H9 (cell line): ENCODE data around the gene MYO15A. TPM values are rescaled to one million over a fixed set of nuclear protein-coding genes. Genes with fewer than 3 reads are reported as not detected.

ENCODE experiments used
- DNase-seq: peaks from one replicate; pipeline ENCODE4 v3.0.0-alpha.2; 2017
- H2AFZ ChIP-seq: one replicate; pipeline ENCODE4 v1.6.1; 2013; ENCODE audit warnings: mild to moderate bottlenecking, low read length, control low read depth, moderate library complexity
- H2AK5ac ChIP-seq: 2 replicates; pipeline ENCODE4 v1.6.1; 2013; ENCODE audit warnings: low read length, control low read depth, mixed read lengths; ENCODE audit not compliant: insufficient read length
- H2BK120ac ChIP-seq: one replicate; pipeline ENCODE4 v1.6.1; 2013; ENCODE audit warnings: low read depth, mild to moderate bottlenecking, low read length, control low read depth, inconsistent platforms; ENCODE audit not compliant: poor library complexity, severe bottlenecking
- H2BK12ac ChIP-seq: 2 replicates; pipeline ENCODE4 v1.6.1; 2013; ENCODE audit warnings: low read length, control low read depth, mixed read lengths, low read depth; ENCODE audit not compliant: insufficient read length
- H2BK15ac ChIP-seq: 2 replicates; pipeline ENCODE4 v1.6.1; 2013; ENCODE audit warnings: low read depth, low read length, control low read depth
- H2BK20ac ChIP-seq: one replicate; pipeline ENCODE4 v1.6.1; 2013; ENCODE audit warnings: low read depth, mild to moderate bottlenecking, low read length, control low read depth, inconsistent platforms; ENCODE audit not compliant: poor library complexity, severe bottlenecking
- H2BK5ac ChIP-seq: 2 replicates; pipeline ENCODE4 v1.6.1; 2013; ENCODE audit warnings: low read length, control low read depth, mixed read lengths; ENCODE audit not compliant: insufficient read length
- H3K14ac ChIP-seq: 2 replicates; pipeline ENCODE4 v1.6.1; 2013; ENCODE audit warnings: low read length, control low read depth; ENCODE audit not compliant: insufficient read depth
- H3K18ac ChIP-seq: 2 replicates; pipeline ENCODE4 v1.6.1; 2013; ENCODE audit warnings: low read depth, mild to moderate bottlenecking, mixed read lengths, low read length, control low read depth; ENCODE audit not compliant: insufficient read length
- H3K23ac ChIP-seq: 2 replicates; pipeline ENCODE4 v1.6.1; 2013; ENCODE audit warnings: low read length, control low read depth, mixed read lengths, low read depth; ENCODE audit not compliant: insufficient read length
- H3K23me2 ChIP-seq: 2 replicates; pipeline ENCODE4 v1.6.1; 2013; ENCODE audit warnings: low read depth, mild to moderate bottlenecking, mixed read lengths, low read length, control low read depth; ENCODE audit not compliant: insufficient read length, poor library complexity, severe bottlenecking
- H3K27ac ChIP-seq: 2 replicates; pipeline ENCODE4 v1.5.1; 2013; ENCODE audit warnings: low read length, control low read depth, mixed read lengths, low read depth; ENCODE audit not compliant: insufficient read length
- H3K27me3 ChIP-seq: 2 replicates; pipeline ENCODE4 v1.6.1; 2013; ENCODE audit warnings: low read length, control low read depth, inconsistent platforms; ENCODE audit not compliant: insufficient read depth
- H3K4ac ChIP-seq: 2 replicates; pipeline ENCODE4 v1.6.1; 2013; ENCODE audit warnings: low read depth, mild to moderate bottlenecking, control low read depth, inconsistent platforms, low read length, moderate library complexity
- H3K4me1 ChIP-seq: 2 replicates; pipeline ENCODE4 v1.6.1; 2013; ENCODE audit warnings: low read length, control low read depth, inconsistent platforms; ENCODE audit not compliant: insufficient read depth
- H3K4me2 ChIP-seq: 2 replicates; pipeline ENCODE4 v1.6.1; 2013; ENCODE audit warnings: low read length, control low read depth, mixed read lengths; ENCODE audit not compliant: insufficient read length, insufficient read depth
- H3K56ac ChIP-seq: 2 replicates; pipeline ENCODE4 v1.6.1; 2013; ENCODE audit warnings: low read depth, mild to moderate bottlenecking, mixed read lengths, low read length, control low read depth; ENCODE audit not compliant: insufficient read length
- H3K79me1 ChIP-seq: 2 replicates; pipeline ENCODE4 v1.6.1; 2013; ENCODE audit warnings: low read depth, mild to moderate bottlenecking, moderate library complexity, low read length, control low read depth, inconsistent platforms; ENCODE audit not compliant: insufficient read depth, poor library complexity, severe bottlenecking
- H3K79me2 ChIP-seq: 2 replicates; pipeline ENCODE4 v1.6.1; 2013; ENCODE audit warnings: low read length, control low read depth, inconsistent platforms; ENCODE audit not compliant: insufficient read depth
- H3K9ac ChIP-seq: 2 replicates; pipeline ENCODE4 v1.6.1; 2013; ENCODE audit warnings: low read length, control low read depth, mixed read lengths; ENCODE audit not compliant: insufficient read length; ENCODE audit errors: extremely low read depth
- H3K9me3 ChIP-seq: one replicate; pipeline ENCODE4 v1.6.1; 2013; ENCODE audit warnings: low read depth, low read length, inconsistent platforms; ENCODE audit not compliant: control insufficient read depth
- H3T11ph ChIP-seq: one replicate; pipeline ENCODE4 v1.6.1; 2013; ENCODE audit warnings: mild to moderate bottlenecking, low read length, control low read depth, inconsistent platforms
- H4K20me1 ChIP-seq: one replicate; pipeline ENCODE4 v1.6.1; 2013; ENCODE audit not compliant: control insufficient read depth, insufficient read length, insufficient read depth
- H4K5ac ChIP-seq: 2 replicates; pipeline ENCODE4 v1.6.1; 2013; ENCODE audit warnings: low read depth, mild to moderate bottlenecking, mixed read lengths, low read length, control low read depth; ENCODE audit not compliant: insufficient read length
- H4K8ac ChIP-seq: replicated peaks from 2 replicates; pipeline ENCODE4 v1.6.1; 2013; ENCODE audit warnings: low read length, control low read depth, mixed read lengths, low read depth; ENCODE audit not compliant: insufficient read length
- H4K91ac ChIP-seq: 2 replicates; pipeline ENCODE4 v1.6.1; 2013; ENCODE audit warnings: low read depth, mild to moderate bottlenecking, moderate library complexity, mixed read lengths, low read length, control low read depth; ENCODE audit not compliant: insufficient read length
- H3K27ac Mint-ChIP-seq, 3 experiments: 2 replicates in 2 of 3; 3 replicates in 1 of 3; pipeline ENCODE4 v1.8.0; 2020 to 2021; ENCODE audit warnings: mixed read lengths in 3 of 3, mild to moderate bottlenecking in 1 of 3, moderate library complexity in 1 of 3
- H3K27me3 Mint-ChIP-seq: 2 replicates; pipeline ENCODE4 v1.8.0; 2021; ENCODE audit warnings: low read depth, mild to moderate bottlenecking, moderate library complexity, mixed read lengths
- H3K36me3 Mint-ChIP-seq, 3 experiments: 2 replicates in 2 of 3; 3 replicates in 1 of 3; pipeline ENCODE4 v1.8.0; 2020 to 2021; ENCODE audit warnings: low read depth in 3 of 3, mixed read lengths in 3 of 3; ENCODE audit not compliant: insufficient read depth in 1 of 3
- H3K4me1 Mint-ChIP-seq, 2 experiments: 2 replicates each; pipeline ENCODE4 v1.8.0; 2020; ENCODE audit warnings: mixed read lengths in 2 of 2
- H3K4me3 Mint-ChIP-seq, 2 experiments: 2 replicates in 1 of 2; 3 replicates in 1 of 2; pipeline ENCODE4 v1.8.0; 2020 to 2021; ENCODE audit warnings: mild to moderate bottlenecking in 2 of 2, mixed read lengths in 2 of 2, moderate library complexity in 1 of 2
- H3K9me3 Mint-ChIP-seq, 2 experiments: 2 replicates in 1 of 2; 3 replicates in 1 of 2; pipeline ENCODE4 v1.8.0; 2020; ENCODE audit warnings: mild to moderate bottlenecking in 2 of 2, mixed read lengths in 2 of 2, moderate library complexity in 1 of 2
- CTCF ChIP-seq: fragments of 200-600 bp; sonication (generic); conservative IDR thresholded peaks from 3 replicates; pipeline ENCODE4 v1.8.0; 2021; ENCODE audit warnings: antibody characterized with exemption, mild to moderate bottlenecking
- WGBS: extraction: QIAGEN DNeasy Blood & Tissue Kit; methylation state at CpG from one replicate; pipeline ENCODE4 v1.1.7; 2013; ENCODE audit warnings: missing lambda C conversion rate, low lambda C conversion rate, mixed read lengths; ENCODE audit not compliant: insufficient read length; ENCODE audit errors: extremely low coverage; 5-methylcytosine and 5-hydroxymethylcytosine counted together
- total RNA-seq: library from RNA; stranded (reverse); gene quantifications from 2 replicates; pipeline ENCODE4 v1.2.1, GENCODE V29; 2021

The MYO15A gene
- total RNA-seq, 1 experiment from 2014 or later, result 2.5 TPM

GRCh38 chr17:18115517-18115916 is 7.0 kb downstream of the MYO15A start:
- H2BK12ac ChIP-seq, result no peak overlapping the region
- H2AFZ ChIP-seq, result no peak overlapping the region
- no peak overlapping the region for H2BK120ac ChIP-seq
- no peak for TF ChIP-seq CTCF
- no peak overlapping the region for H3K14ac ChIP-seq
- H4K91ac ChIP-seq, result no peak overlapping the region
- H3T11ph ChIP-seq, result no peak overlapping the region
- H2BK5ac ChIP-seq, result no peak overlapping the region
- Mint-ChIP-seq H3K9me3 (peaks cover 8 to 14% of the 10 kb centered on the region in 2 experiments), H3K4me3 (no peak overlapping the region), H3K27ac (peak overlapping the region in 1 of 3 experiments; percentile 85; a peak in 2 of 7 replicates), H3K36me3 (peaks cover 2 to 10% (median 3%) of the 10 kb centered on the region in 3 experiments; a peak in 5 of 7 replicates), H3K4me1 (peaks cover 6 to 10% of the 10 kb centered on the region in 2 experiments), H3K27me3 (peaks cover 10% of the 10 kb centered on the region)
- H3K79me1 ChIP-seq, result no peaks in the 10 kb centered on the region
- H3K27me3 ChIP-seq, result no peaks in the 10 kb centered on the region
- H3K27ac ChIP-seq, result no peak overlapping the region
- H4K8ac ChIP-seq, result no peak overlapping the region
- no peak overlapping the region for H4K5ac ChIP-seq
- H3K4me2 ChIP-seq, result no peak overlapping the region
- WGBS, result no CpG with 5 or more reads among the region's 7 CpGs
- H3K9ac ChIP-seq, result no peak overlapping the region
- H2AK5ac ChIP-seq, result no peak overlapping the region
- H3K23me2 ChIP-seq, result no peaks in the 10 kb centered on the region
- H2BK20ac ChIP-seq, result no peak overlapping the region
- H3K4ac ChIP-seq, result no peak overlapping the region
- H3K79me2 ChIP-seq, result no peaks in the 10 kb centered on the region
- no peaks in the 10 kb centered on the region for H3K4me1 ChIP-seq
- no peak overlapping the region for H3K56ac ChIP-seq
- no peak overlapping the region for H2BK15ac ChIP-seq
- H4K20me1 ChIP-seq, result no peaks in the 10 kb centered on the region
- no peak overlapping the region for H3K18ac ChIP-seq
- H3K23ac ChIP-seq, result no peak overlapping the region
- H3K9me3 ChIP-seq, result no peaks in the 10 kb centered on the region
- no peak for DNase-seq
